Measurements from ENCODE around the gene GGCT. TPM values are rescaled to one million over a fixed set of nuclear protein-coding genes. Genes with fewer than 3 reads are reported as not detected.

Gene GGCT
- polyA plus RNA-seq, 3 donors: 7.6 to 18.1 (median 10.7) TPM

DNA sequence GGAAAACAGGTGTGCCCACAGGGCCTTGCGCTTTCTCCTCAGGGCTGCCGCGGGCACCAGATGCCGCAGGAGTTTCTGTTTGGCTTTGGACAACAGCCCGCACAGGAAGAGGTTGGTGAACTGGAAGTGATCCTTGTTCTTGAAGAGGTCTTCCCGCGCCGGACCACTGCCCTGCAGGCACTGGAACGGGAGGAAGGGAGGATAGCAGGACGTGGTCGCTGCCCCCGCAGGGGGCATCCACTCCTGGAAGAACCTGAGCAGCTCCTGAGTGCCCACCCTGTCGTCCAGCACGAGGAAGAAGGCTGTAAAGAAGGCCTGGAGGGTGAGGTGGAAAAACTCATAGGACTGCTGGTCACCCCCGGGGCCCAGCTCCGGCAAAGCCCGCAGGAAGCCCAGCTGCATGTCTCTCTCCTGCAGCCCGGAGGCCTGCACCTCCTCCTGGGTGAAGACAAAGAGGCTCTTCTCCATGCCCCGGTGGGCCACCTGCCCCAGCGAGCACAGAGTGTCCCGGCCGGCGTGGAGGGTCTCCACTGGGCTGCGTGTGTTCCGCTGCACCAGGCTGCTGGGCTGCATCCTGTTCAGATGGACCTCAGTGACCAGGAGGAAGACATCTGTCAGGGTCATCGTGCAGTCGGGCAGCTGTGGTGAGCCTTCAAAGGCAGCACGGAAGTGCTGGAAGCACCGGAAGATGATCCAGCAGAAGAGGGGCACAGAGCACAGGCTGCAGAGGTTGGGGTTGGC is 52.9 kb downstream of the GGCT start:
- H3K27me3 Mint-ChIP-seq (ENCODE audit: low read depth in 3 of 3): no peaks in the 10 kb centered on the region
- H3K27me3 ChIP-seq (ENCODE audit: control insufficient read depth in 2 of 2, insufficient read depth in 2 of 2, low read length in 2 of 2): no peaks in the 10 kb centered on the region
- no peak overlapping the region for H3K4me2 ChIP-seq (replicated peaks; ENCODE audit: extremely low read depth, low read length, poor library complexity, severe bottlenecking)
- intact Hi-C loops (cut with micrococcal nuclease): loop anchor here in 1 of 2 donors (10.0 kb wide), 1 partner anchor 47 kb away; no protein-coding TSS in a partner anchor
- no peak overlapping the region for H3K27ac ChIP-seq (ENCODE audit: low read depth in 1 of 2, low read length in 2 of 2)
- H4K20me1 ChIP-seq (ENCODE audit: insufficient read depth, low read length): no peaks in the 10 kb centered on the region
- H3K9me3 ChIP-seq (replicated peaks in 1 of 2; ENCODE audit: control insufficient read depth in 1 of 2, insufficient read depth in 1 of 2, low read length in 2 of 2): no peaks in the 10 kb centered on the region
- no peaks in the 10 kb centered on the region for H3K9me3 Mint-ChIP-seq
- no peaks in the 10 kb centered on the region for H3K4me1 ChIP-seq (ENCODE audit: control insufficient read depth in 1 of 2, insufficient read depth in 2 of 2, low read length in 2 of 2)
- WGBS (ENCODE audit: insufficient coverage): 97% methylated on average over 25 of the region's 29 CpGs
- H3K27ac Mint-ChIP-seq: peak overlapping the region in 1 of 7 donors; percentile 23
- no peaks in the 10 kb centered on the region for H3K79me2 ChIP-seq (ENCODE audit: insufficient read depth, low read length)
- H3K4me3 Mint-ChIP-seq: no peak overlapping the region
- no peak overlapping the region for H3K4me3 ChIP-seq (replicated peaks in 1 of 3; ENCODE audit: low read depth in 2 of 3, low read length in 3 of 3)
- peaks cover 96 to 100% of the 10 kb centered on the region in 2 donors for H3K36me3 ChIP-seq (replicated peaks in 1 of 2; ENCODE audit: control insufficient read depth in 1 of 2, insufficient read depth in 2 of 2, low read length in 2 of 2)
- H3K36me3 Mint-ChIP-seq: peaks cover 77 to 91% of the 10 kb centered on the region in 2 donors
- H3K9ac ChIP-seq (ENCODE audit: insufficient read depth, low read length, poor library complexity, severe bottlenecking): no peak overlapping the region
- no peak for DNase-seq
- no peak overlapping the region for H2AFZ ChIP-seq (ENCODE audit: insufficient read depth, low read depth, low read length, poor library complexity, severe bottlenecking)
- TF ChIP-seq, protein P1, sequence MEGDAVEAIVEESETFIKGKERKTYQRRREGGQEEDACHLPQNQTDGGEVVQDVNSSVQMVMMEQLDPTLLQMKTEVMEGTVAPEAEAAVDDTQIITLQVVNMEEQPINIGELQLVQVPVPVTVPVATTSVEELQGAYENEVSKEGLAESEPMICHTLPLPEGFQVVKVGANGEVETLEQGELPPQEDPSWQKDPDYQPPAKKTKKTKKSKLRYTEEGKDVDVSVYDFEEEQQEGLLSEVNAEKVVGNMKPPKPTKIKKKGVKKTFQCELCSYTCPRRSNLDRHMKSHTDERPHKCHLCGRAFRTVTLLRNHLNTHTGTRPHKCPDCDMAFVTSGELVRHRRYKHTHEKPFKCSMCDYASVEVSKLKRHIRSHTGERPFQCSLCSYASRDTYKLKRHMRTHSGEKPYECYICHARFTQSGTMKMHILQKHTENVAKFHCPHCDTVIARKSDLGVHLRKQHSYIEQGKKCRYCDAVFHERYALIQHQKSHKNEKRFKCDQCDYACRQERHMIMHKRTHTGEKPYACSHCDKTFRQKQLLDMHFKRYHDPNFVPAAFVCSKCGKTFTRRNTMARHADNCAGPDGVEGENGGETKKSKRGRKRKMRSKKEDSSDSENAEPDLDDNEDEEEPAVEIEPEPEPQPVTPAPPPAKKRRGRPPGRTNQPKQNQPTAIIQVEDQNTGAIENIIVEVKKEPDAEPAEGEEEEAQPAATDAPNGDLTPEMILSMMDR (IDR thresholded peaks at IDR 0.05): no peak
- H3K4me1 Mint-ChIP-seq: no peaks in the 10 kb centered on the region

DNA sequence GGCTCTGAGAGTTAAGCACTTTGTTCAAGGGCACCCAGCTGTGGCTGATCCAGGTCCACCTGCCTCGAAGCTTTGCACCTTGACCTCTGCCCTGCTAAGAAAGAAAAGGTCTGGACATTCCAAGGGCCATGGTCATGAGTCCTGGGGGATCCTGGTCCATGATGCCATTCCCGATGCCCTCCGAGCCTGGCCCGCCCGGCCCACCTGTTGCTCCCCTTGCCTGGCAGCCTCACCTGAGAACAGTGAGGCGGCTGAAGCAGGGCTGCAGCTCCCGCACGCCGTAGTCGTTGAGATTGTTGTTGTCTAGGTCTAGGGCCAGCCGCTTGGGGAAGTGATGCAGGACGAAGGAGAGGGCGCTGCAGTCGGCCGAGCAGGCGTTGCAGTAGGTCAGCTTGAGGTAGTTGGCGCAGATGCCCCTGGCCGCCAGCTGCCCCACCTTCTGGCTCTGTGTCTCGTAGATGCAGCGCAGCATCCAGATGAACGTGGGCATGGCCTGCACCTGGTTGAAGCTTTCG is 53.6 kb downstream of the GGCT start:
- H3K4me3 Mint-ChIP-seq: no peak overlapping the region
- H3K9ac ChIP-seq (ENCODE audit: insufficient read depth, low read length, poor library complexity, severe bottlenecking): no peak overlapping the region
- TF ChIP-seq, protein P1 (IDR thresholded peaks at IDR 0.05): no peak
- no peaks in the 10 kb centered on the region for H3K27me3 ChIP-seq (ENCODE audit: control insufficient read depth in 2 of 2, insufficient read depth in 2 of 2, low read length in 2 of 2)
- WGBS (ENCODE audit: insufficient coverage): 97% methylated on average over 22 of the region's 22 CpGs
- no peak overlapping the region for H3K27ac ChIP-seq (ENCODE audit: low read depth in 1 of 2, low read length in 2 of 2)
- H3K79me2 ChIP-seq (ENCODE audit: insufficient read depth, low read length): no peaks in the 10 kb centered on the region
- no peaks in the 10 kb centered on the region for H4K20me1 ChIP-seq (ENCODE audit: insufficient read depth, low read length)
- H3K27me3 Mint-ChIP-seq (ENCODE audit: low read depth in 3 of 3): no peaks in the 10 kb centered on the region
- H3K4me3 ChIP-seq (replicated peaks in 1 of 3; ENCODE audit: low read depth in 2 of 3, low read length in 3 of 3): no peak overlapping the region
- H3K36me3 Mint-ChIP-seq: peaks cover 70 to 87% of the 10 kb centered on the region in 2 donors
- intact Hi-C loops (cut with micrococcal nuclease): loop anchor here in 1 of 2 donors (10.0 kb wide), 1 partner anchor 46 kb away; no protein-coding TSS in a partner anchor
- H2AFZ ChIP-seq (ENCODE audit: insufficient read depth, low read depth, low read length, poor library complexity, severe bottlenecking): no peak overlapping the region
- no peak overlapping the region for H3K4me2 ChIP-seq (replicated peaks; ENCODE audit: extremely low read depth, low read length, poor library complexity, severe bottlenecking)
- H3K9me3 ChIP-seq (replicated peaks in 1 of 2; ENCODE audit: control insufficient read depth in 1 of 2, insufficient read depth in 1 of 2, low read length in 2 of 2): no peaks in the 10 kb centered on the region
- H3K4me1 Mint-ChIP-seq: peaks cover 2% of the 10 kb centered on the region
- H3K27ac Mint-ChIP-seq: peak overlapping the region in 1 of 7 donors; percentile 23
- H3K4me1 ChIP-seq (ENCODE audit: control insufficient read depth in 1 of 2, insufficient read depth in 2 of 2, low read length in 2 of 2): peaks cover 2 to 4% of the 10 kb centered on the region in 2 donors
- no peak for DNase-seq
- H3K9me3 Mint-ChIP-seq: no peaks in the 10 kb centered on the region
- H3K36me3 ChIP-seq (replicated peaks in 1 of 2; ENCODE audit: control insufficient read depth in 1 of 2, insufficient read depth in 2 of 2, low read length in 2 of 2): peaks cover 91 to 100% of the 10 kb centered on the region in 2 donors

Measured in CD14-positive monocyte (primary cell).